Smooth muscle cell (in vitro differentiated cells): Measurements from ENCODE around the gene EVI5L. TPM values are rescaled to one million over a fixed set of nuclear protein-coding genes. Genes with fewer than 3 reads are reported as not detected.

Source experiments
- DNase-seq: peaks from one replicate; lab custom pipeline; 2025; ENCODE audit not compliant: unreplicated experiment; lab: John Stamatoyannopoulos, UW
- H2AFZ ChIP-seq: fragments of 200-600 bp; sonication (generic); 2 replicates; pipeline ENCODE4 v1.6.0; 2016; ENCODE audit warnings: antibody characterized with exemption, low read depth, mild to moderate bottlenecking
- H3F3A ChIP-seq: fragments of 200-600 bp; sonication (generic); 2 replicates; pipeline ENCODE4 v1.6.0; 2017; ENCODE audit warnings: antibody characterized with exemption, low read depth
- H3K27ac ChIP-seq: fragments of 200-600 bp; sonication (generic); 2 replicates; pipeline ENCODE4 v1.5.1; 2016; ENCODE audit warnings: low read depth, mild to moderate bottlenecking
- H3K27me3 ChIP-seq: fragments of 200-600 bp; sonication (generic); 2 replicates; pipeline ENCODE4 v1.6.1; 2016; ENCODE audit warnings: low read depth, mild to moderate bottlenecking
- H3K36me3 ChIP-seq: fragments of 200-600 bp; sonication (generic); 2 replicates; pipeline ENCODE4 v1.5.1; 2016; ENCODE audit warnings: low read depth
- H3K4me1 ChIP-seq: fragments of 200-600 bp; sonication (generic); 2 replicates; pipeline ENCODE4 v1.5.1; 2016; ENCODE audit warnings: low read depth
- H3K4me2 ChIP-seq: fragments of 200-600 bp; sonication (generic); 2 replicates; pipeline ENCODE4 v1.6.0; 2016; ENCODE audit warnings: mild to moderate bottlenecking
- H3K4me3 ChIP-seq: fragments of 200-600 bp; sonication (generic); 2 replicates; pipeline ENCODE4 v1.5.1; 2016; ENCODE audit warnings: mild to moderate bottlenecking
- H3K79me2 ChIP-seq: fragments of 200-600 bp; sonication (generic); 2 replicates; pipeline ENCODE4 v1.6.0; 2016; ENCODE audit warnings: low read depth, mild to moderate bottlenecking
- H3K9ac ChIP-seq: fragments of 200-600 bp; sonication (generic); 2 replicates; pipeline ENCODE4 v1.6.0; 2016; ENCODE audit warnings: low read depth
- H3K9me3 ChIP-seq: fragments of 200-600 bp; sonication (generic); replicated peaks from 2 replicates; pipeline ENCODE4 v1.5.1; 2016; ENCODE audit warnings: low read depth
- H4K20me1 ChIP-seq: fragments of 200-600 bp; sonication (generic); 2 replicates; pipeline ENCODE4 v1.6.0; 2016; ENCODE audit warnings: low read depth
- CTCF ChIP-seq: fragments of 200-600 bp; sonication (generic); IDR thresholded peaks from 2 replicates; pipeline ENCODE4 v1.5.1; 2017; ENCODE audit warnings: borderline replicate concordance, mild to moderate bottlenecking, antibody characterized with exemption; ENCODE audit not compliant: insufficient read depth, poor library complexity, severe bottlenecking
- WGBS: methylation state at CpG from one replicate; pipeline ENCODE4 v1.1.7; 2016; ENCODE audit warnings: low lambda C conversion rate; 5-methylcytosine and 5-hydroxymethylcytosine counted together
- polyA plus RNA-seq: library from polyadenylated mRNA; unstranded; fragments of >200 nt; fragmentation: Nextera tagmentation; extraction: Ambion mirVana; gene quantifications from 2 replicates; pipeline ENCODE4 v1.2.1, GENCODE V29; 2016
- total RNA-seq: library from RNA; depleted of rRNA; stranded (reverse); fragments of >200 nt; gene quantifications from 2 replicates; pipeline ENCODE4 v1.2.3, GENCODE V29; 2014

EVI5L gene
- total and polyA plus RNA-seq, 2 experiments from 2014 or later: 8.8 to 21.2 TPM

GRCh38 chr19:7903244-7904073 lies 73.4 kb downstream of the EVI5L start, which contains the start of gene MAP2K7:
TSS of gene MAP2K7 (plus strand) at chr19:7903877. CDS start at chr19:7903945, 68 bp downstream.
- DNase-seq: peak; percentile 100
- Histone ChIP-seq H3K4me1 (peaks cover 14% of the 10 kb centered on the region), H3K27me3 (no peaks in the 10 kb centered on the region), H4K20me1 (peaks cover 44% of the 10 kb centered on the region), H3K9ac (peak within 1 kb of the TSS; percentile 90), H3K36me3 (no peaks in the 10 kb centered on the region), H3K9me3 (no peaks in the 10 kb centered on the region), H2AFZ (peak within 1 kb of the TSS; percentile 24), H3K4me2 (peak within 1 kb of the TSS; percentile 99), H3K27ac (peak within 1 kb of the TSS; percentile 66), H3F3A (no peaks in the 10 kb centered on the region), H3K79me2 (peaks cover 43% of the 10 kb centered on the region), H3K4me3 (peak within 1 kb of the TSS; percentile 86)
- under 1% methylated on average over 67 of the region's 89 CpGs for WGBS
- TF ChIP-seq CTCF: peak; percentile 17

DNA sequence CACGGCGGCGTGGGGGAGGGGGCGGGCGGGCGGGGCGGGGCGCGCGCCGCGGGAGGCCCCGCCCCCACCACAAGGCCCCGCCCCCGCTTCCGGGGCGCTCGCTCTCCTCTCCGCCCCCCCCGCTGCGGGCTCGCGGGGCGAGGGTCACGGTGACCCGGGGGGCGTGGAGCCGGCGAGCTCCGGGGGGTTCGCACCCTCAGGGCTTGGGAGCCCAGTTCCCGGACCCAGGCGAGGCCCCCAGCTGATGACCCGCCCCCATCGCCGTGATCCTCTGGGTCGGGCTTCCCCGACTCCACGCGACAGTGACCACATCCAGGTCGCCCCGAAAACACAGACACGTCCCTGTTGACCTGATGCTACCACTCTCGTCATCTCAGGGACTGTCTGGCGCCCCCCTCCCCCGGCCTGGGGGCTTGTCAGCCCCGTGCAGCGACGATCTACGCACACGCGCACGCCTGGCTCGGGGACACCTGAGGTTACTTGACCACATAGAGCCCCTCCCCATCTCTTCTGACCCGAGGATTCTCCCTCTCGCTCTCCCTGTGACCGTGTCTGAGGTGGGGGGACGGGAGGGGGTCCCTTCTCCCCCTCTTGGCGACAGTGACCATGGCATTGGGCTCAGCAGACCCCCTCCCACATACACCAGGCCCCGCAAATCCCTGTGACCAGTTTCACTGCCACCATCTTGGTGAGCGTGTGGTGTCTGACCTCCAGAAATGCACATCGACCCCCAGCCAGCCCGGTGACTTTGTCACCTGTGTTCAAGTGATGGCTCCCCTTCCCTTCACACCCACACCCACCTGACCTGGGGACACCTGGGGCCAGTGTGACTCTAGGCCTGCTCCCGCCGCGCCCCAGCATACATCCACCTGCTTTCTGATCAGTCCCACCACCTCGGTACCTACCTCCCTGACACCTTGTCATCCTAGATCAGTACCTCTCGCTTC lies 74.3 kb downstream of the EVI5L start:
- no peaks in the 10 kb centered on the region for H3K9me3 ChIP-seq
- peak overlapping the region; percentile 99 for H3K4me2 ChIP-seq
- peaks cover 14% of the 10 kb centered on the region for H3K4me1 ChIP-seq
- H3K79me2 ChIP-seq: peaks cover 43% of the 10 kb centered on the region
- no peaks in the 10 kb centered on the region for H3K27me3 ChIP-seq
- TF ChIP-seq CTCF: no peak
- 33% methylated on average over 27 of the region's 68 CpGs for WGBS
- H3F3A ChIP-seq: no peaks in the 10 kb centered on the region
- H4K20me1 ChIP-seq: peaks cover 53% of the 10 kb centered on the region
- no peaks in the 10 kb centered on the region for H3K36me3 ChIP-seq
- H3K9ac ChIP-seq: peak overlapping the region; percentile 90
- H3K4me3 ChIP-seq: peak overlapping the region; percentile 86
- peak overlapping the region; percentile 33 for H3K27ac ChIP-seq
- peak; percentile 74 for DNase-seq
- H2AFZ ChIP-seq: no peak overlapping the region

DNA sequence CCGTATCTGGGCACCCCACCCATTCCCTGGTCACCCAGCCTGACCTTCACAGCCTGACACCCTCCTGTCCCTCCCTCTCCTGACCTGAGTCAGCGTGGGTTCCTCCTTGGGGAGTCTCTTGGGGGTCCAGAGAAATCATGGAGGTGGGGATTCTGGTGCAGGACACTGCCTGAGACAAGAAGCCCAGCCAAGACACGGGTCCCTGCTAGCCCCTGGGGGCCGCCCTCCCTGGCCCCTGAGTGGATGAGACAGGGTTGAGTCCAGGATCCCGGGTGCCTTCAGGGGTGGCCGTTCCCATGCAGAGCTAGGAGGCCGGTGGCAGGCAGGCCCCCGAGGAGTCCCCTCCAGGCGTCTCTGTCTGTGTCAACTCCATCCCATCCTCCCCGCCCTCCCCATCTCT lies 75.2 kb downstream of the EVI5L start:
- H3K4me1 ChIP-seq: peaks cover 14% of the 10 kb centered on the region
- H3K36me3 ChIP-seq: no peaks in the 10 kb centered on the region
- H3K9ac ChIP-seq: no peak overlapping the region
- H3K79me2 ChIP-seq: peaks cover 43% of the 10 kb centered on the region
- no peaks in the 10 kb centered on the region for H3F3A ChIP-seq
- H3K4me3 ChIP-seq: no peak overlapping the region
- WGBS: 93% methylated on average over 10 of the region's 10 CpGs
- H4K20me1 ChIP-seq: peaks cover 62% of the 10 kb centered on the region
- DNase-seq: no peak
- peak overlapping the region; percentile 99 for H3K4me2 ChIP-seq
- H2AFZ ChIP-seq: no peak overlapping the region
- no peaks in the 10 kb centered on the region for H3K9me3 ChIP-seq
- no peak overlapping the region for H3K27ac ChIP-seq
- H3K27me3 ChIP-seq: no peaks in the 10 kb centered on the region
- no peak for TF ChIP-seq CTCF
